OCI-LY1 (cell line): ENCODE measurements around the gene TBC1D30.

Experiments used
- H2AFZ ChIP-seq: fragments of 200-600 bp; sonication (generic), shearing (Covaris generic); 2 replicates; pipeline ENCODE4 v1.6.0; 2014; ENCODE audit warnings: antibody characterized with exemption, mild to moderate bottlenecking, low read length
- H3F3A ChIP-seq: fragments of 200-600 bp; sonication (generic), shearing (Covaris generic); 2 replicates; pipeline ENCODE4 v1.6.0; 2014; ENCODE audit warnings: mild to moderate bottlenecking, antibody characterized with exemption, low read length, moderate library complexity; ENCODE audit not compliant: insufficient read depth
- H3K27ac ChIP-seq: fragments of 200-600 bp; sonication (generic); 2 replicates; pipeline ENCODE4 v1.5.1; 2014; ENCODE audit warnings: low read length, mixed run types, mild to moderate bottlenecking, low read depth; ENCODE audit not compliant: poor library complexity, severe bottlenecking
- H3K27me3 ChIP-seq: fragments of 200-600 bp; sonication (generic); 2 replicates; pipeline ENCODE4 v1.6.0; 2014; ENCODE audit warnings: antibody characterized with exemption, mild to moderate bottlenecking, low read length, moderate library complexity; ENCODE audit not compliant: insufficient read depth
- H3K36me3 ChIP-seq: fragments of 200-600 bp; sonication (generic); 2 replicates; pipeline ENCODE4 v1.6.1; 2014; ENCODE audit warnings: mild to moderate bottlenecking, antibody characterized with exemption, low read length, moderate library complexity, mixed read lengths; ENCODE audit not compliant: insufficient read depth
- H3K4me1 ChIP-seq: fragments of 200-600 bp; sonication (generic); 2 replicates; pipeline ENCODE4 v1.5.1; 2014; ENCODE audit warnings: mild to moderate bottlenecking, low read length, moderate library complexity; ENCODE audit not compliant: insufficient read depth, severe bottlenecking
- H3K4me2 ChIP-seq: fragments of 200-600 bp; sonication (generic), shearing (Covaris generic); 2 replicates; pipeline ENCODE4 v1.6.1; 2014; ENCODE audit warnings: low read length
- H3K4me3 ChIP-seq: fragments of 200-600 bp; sonication (generic); 2 replicates; pipeline ENCODE4 v1.5.1; 2014; ENCODE audit warnings: low read length, low read depth, mild to moderate bottlenecking, mixed read lengths; ENCODE audit not compliant: poor library complexity, severe bottlenecking
- H3K79me2 ChIP-seq: fragments of 200-600 bp; shearing (Covaris generic); 2 replicates; pipeline ENCODE4 v1.6.1; 2016; ENCODE audit warnings: mixed run types, low read length, mixed read lengths; ENCODE audit not compliant: insufficient read depth
- H3K9ac ChIP-seq: fragments of 200-600 bp; sonication (generic), shearing (Covaris generic); 2 replicates; pipeline ENCODE4 v1.6.1; 2014; ENCODE audit warnings: mild to moderate bottlenecking, low read length, mixed read lengths
- H3K9me2 ChIP-seq: fragments of 200-600 bp; sonication (generic), shearing (Covaris generic); 2 replicates; pipeline ENCODE4 v1.6.1; 2014; ENCODE audit warnings: low read depth, mild to moderate bottlenecking, low read length, mixed read lengths
- H3K9me3 ChIP-seq: fragments of 200-600 bp; shearing (Covaris generic); 2 replicates; pipeline ENCODE4 v1.6.1; 2014; ENCODE audit warnings: low read length, mixed read lengths
- H4K20me1 ChIP-seq: fragments of 200-600 bp; sonication (generic), shearing (Covaris generic); 2 replicates; pipeline ENCODE4 v1.6.0; 2016; ENCODE audit warnings: mild to moderate bottlenecking, low read length; ENCODE audit not compliant: insufficient read depth
- EZH2 ChIP-seq: fragments of 200-600 bp; sonication (generic), shearing (Covaris generic); IDR thresholded peaks from 2 replicates; pipeline ENCODE4 v1.8.0; 2017; ENCODE audit warnings: borderline replicate concordance, mixed run types, mild to moderate bottlenecking, antibody characterized with exemption, low read length, moderate library complexity, mixed read lengths
- TF ChIP-seq, protein P1 (sequence below): fragments of 200-600 bp; sonication (generic), shearing (Covaris generic); IDR thresholded peaks from 2 replicates; pipeline ENCODE4 v1.5.1; 2017; ENCODE audit warnings: mild to moderate bottlenecking, antibody characterized with exemption, low read length, moderate library complexity, mixed read lengths

TBC1D30 gene

DNA sequence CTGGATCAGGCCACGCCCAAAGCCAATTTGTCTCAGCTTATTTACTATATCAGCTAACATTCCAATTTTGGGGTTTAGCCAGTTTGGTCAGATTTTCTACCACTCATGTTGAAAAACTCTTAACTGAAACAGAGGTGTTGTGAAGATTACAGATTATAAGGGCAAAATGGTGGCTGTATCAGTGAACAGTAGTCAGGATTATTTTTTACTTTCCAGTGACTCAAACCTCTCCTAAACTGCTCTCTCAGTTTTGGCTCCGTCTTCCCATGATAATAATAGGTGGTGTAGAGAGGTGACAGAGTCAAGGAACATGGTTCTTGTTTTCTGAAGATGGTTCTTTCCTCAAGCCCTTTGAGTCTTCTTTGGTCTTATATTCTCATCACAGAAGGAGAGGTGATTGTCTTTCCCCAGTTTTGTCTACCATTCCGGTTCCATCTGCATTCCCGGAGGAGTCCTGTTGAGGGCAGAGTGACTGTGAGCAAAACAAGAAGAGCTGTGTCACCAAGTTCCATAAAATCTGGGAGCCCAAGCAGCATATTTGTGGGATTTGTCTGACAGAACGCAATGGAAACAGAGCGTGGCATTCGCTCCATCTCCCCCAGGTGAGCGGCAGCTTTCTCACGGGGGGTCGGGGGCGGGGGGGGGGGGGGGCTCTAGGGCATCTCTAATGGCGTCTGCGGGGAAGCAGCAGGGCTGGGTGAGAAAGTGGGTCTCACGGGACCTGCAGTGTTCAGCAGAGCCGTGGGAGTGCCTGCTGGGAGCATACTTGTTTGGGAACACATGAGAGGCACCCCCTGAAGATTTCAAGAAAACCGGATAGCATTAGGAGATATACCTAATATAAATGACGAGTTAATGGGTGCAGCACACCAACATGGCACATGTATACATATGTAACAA, 59.1 kb downstream of the TBC1D30 start:
- no peaks in the 10 kb centered on the region for H3F3A ChIP-seq
- no peaks in the 10 kb centered on the region for H4K20me1 ChIP-seq
- H3K36me3 ChIP-seq: no peaks in the 10 kb centered on the region
- TF ChIP-seq EZH2: no peak
- TF ChIP-seq, protein P1, sequence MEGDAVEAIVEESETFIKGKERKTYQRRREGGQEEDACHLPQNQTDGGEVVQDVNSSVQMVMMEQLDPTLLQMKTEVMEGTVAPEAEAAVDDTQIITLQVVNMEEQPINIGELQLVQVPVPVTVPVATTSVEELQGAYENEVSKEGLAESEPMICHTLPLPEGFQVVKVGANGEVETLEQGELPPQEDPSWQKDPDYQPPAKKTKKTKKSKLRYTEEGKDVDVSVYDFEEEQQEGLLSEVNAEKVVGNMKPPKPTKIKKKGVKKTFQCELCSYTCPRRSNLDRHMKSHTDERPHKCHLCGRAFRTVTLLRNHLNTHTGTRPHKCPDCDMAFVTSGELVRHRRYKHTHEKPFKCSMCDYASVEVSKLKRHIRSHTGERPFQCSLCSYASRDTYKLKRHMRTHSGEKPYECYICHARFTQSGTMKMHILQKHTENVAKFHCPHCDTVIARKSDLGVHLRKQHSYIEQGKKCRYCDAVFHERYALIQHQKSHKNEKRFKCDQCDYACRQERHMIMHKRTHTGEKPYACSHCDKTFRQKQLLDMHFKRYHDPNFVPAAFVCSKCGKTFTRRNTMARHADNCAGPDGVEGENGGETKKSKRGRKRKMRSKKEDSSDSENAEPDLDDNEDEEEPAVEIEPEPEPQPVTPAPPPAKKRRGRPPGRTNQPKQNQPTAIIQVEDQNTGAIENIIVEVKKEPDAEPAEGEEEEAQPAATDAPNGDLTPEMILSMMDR: no peak
- no peak overlapping the region for H3K4me3 ChIP-seq
- H3K27ac ChIP-seq: no peak overlapping the region
- no peaks in the 10 kb centered on the region for H3K9me2 ChIP-seq
- no peaks in the 10 kb centered on the region for H3K79me2 ChIP-seq
- no peaks in the 10 kb centered on the region for H3K9me3 ChIP-seq
- H3K4me2 ChIP-seq: no peak overlapping the region
- no peaks in the 10 kb centered on the region for H3K27me3 ChIP-seq
- H3K9ac ChIP-seq: no peak overlapping the region
- no peak overlapping the region for H2AFZ ChIP-seq
- H3K4me1 ChIP-seq: no peaks in the 10 kb centered on the region

DNA sequence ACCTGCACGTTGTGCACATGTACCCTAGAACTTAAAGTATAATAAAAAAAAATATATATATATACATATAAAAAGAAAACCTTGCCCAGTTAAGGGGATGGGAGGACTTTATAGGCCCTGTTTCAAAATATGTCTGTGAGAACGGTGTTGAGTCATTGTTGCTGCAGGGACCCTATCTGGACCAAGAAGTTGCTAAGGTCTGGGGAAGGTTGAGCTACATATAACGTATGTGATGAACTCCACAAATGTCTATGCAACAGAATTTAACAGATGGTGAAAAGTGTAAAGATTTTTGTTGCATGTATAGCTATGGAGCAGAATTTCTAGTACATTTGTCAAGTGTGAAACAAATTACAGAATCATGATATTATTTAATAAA, 59.7 kb downstream of the TBC1D30 start:
- H3K4me3 ChIP-seq: no peak overlapping the region
- H2AFZ ChIP-seq: no peak overlapping the region
- H3F3A ChIP-seq: no peaks in the 10 kb centered on the region
- H3K9me2 ChIP-seq: no peaks in the 10 kb centered on the region
- no peak overlapping the region for H3K9ac ChIP-seq
- H3K4me2 ChIP-seq: no peak overlapping the region
- no peaks in the 10 kb centered on the region for H4K20me1 ChIP-seq
- TF ChIP-seq EZH2: no peak
- TF ChIP-seq, protein P1: no peak
- no peaks in the 10 kb centered on the region for H3K9me3 ChIP-seq
- H3K36me3 ChIP-seq: no peaks in the 10 kb centered on the region
- no peaks in the 10 kb centered on the region for H3K79me2 ChIP-seq
- H3K4me1 ChIP-seq: no peaks in the 10 kb centered on the region
- no peaks in the 10 kb centered on the region; the same call in 1 of the 2 replicates for H3K27me3 ChIP-seq
- H3K27ac ChIP-seq: no peak overlapping the region

DNA sequence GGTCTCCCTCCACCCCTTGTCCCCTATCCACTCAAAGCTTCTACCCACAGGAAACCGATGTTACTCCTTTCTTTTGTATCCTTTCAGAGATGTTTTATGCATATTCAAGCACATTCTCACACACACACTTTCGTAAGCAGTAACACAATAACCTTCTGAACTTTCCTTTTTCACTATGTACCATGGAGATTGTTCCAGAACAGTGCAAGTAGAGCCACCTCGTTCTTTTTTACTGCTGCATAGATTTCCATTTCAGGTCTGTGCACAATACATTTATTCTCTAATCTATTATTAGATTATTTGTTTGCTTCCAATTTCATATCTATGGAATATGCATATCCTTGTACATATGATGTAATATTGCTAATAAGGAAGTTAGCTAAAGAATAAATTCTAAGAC, 60.3 kb downstream of the TBC1D30 start:
- H3K27ac ChIP-seq: no peak overlapping the region
- H4K20me1 ChIP-seq: no peaks in the 10 kb centered on the region
- no peak overlapping the region for H3K4me3 ChIP-seq
- no peaks in the 10 kb centered on the region for H3F3A ChIP-seq
- no peak overlapping the region for H3K9ac ChIP-seq
- H3K4me1 ChIP-seq: no peaks in the 10 kb centered on the region
- no peaks in the 10 kb centered on the region for H3K9me3 ChIP-seq
- TF ChIP-seq, protein P1: no peak
- no peak for TF ChIP-seq EZH2
- H3K27me3 ChIP-seq: no peaks in the 10 kb centered on the region; the same call in 1 of the 2 replicates
- no peaks in the 10 kb centered on the region for H3K36me3 ChIP-seq
- no peak overlapping the region for H2AFZ ChIP-seq
- H3K9me2 ChIP-seq: no peaks in the 10 kb centered on the region
- no peak overlapping the region for H3K4me2 ChIP-seq
- H3K79me2 ChIP-seq: no peaks in the 10 kb centered on the region
